Mucosa of rectum (tissue), 2 donors: ENCODE data around the gene C1QTNF8.

Experiments
- H3K27ac ChIP-seq, 2 donors: one replicate each; pipeline ENCODE4 v1.7.0; 2013; ENCODE audit warnings: inconsistent platforms in 2 of 2, low read depth in 2 of 2, low read length in 2 of 2
- H3K27me3 ChIP-seq, 2 donors: one replicate each; pipeline ENCODE4 v1.7.0; 2013; ENCODE audit warnings: low read length in 2 of 2; ENCODE audit not compliant: control insufficient read depth in 2 of 2, insufficient read depth in 2 of 2
- H3K36me3 ChIP-seq, 2 donors: one replicate each; pipeline ENCODE4 v1.7.0; 2013; ENCODE audit warnings: low read length in 2 of 2; ENCODE audit not compliant: control insufficient read depth in 2 of 2, insufficient read depth in 2 of 2
- H3K4me1 ChIP-seq, 2 donors: one replicate each; pipeline ENCODE4 v1.7.0; 2013; ENCODE audit warnings: low read length in 2 of 2, mild to moderate bottlenecking in 1 of 2; ENCODE audit not compliant: control insufficient read depth in 2 of 2, insufficient read depth in 2 of 2
- H3K4me3 ChIP-seq, 2 donors: one replicate each; pipeline ENCODE4 v1.7.0; 2013; ENCODE audit warnings: low read length in 2 of 2
- H3K9ac ChIP-seq, 2 donors: one replicate each; pipeline ENCODE4 v1.7.0; 2013; ENCODE audit warnings: low read length in 2 of 2, low read depth in 1 of 2, mild to moderate bottlenecking in 1 of 2
- H3K9me3 ChIP-seq, 2 donors: one replicate each; pipeline ENCODE4 v1.7.0; 2013; ENCODE audit warnings: low read length in 2 of 2; ENCODE audit not compliant: control insufficient read depth in 2 of 2
- donor health status: healthy.
- donor health status: Normal muscosa, but diverticular disease.

The C1QTNF8 gene

GRCh38 chr16:1044460-1045309 is 51.4 kb downstream of the C1QTNF8 start:
- H3K4me1 ChIP-seq: no peaks in the 10 kb centered on the region
- no peaks in the 10 kb centered on the region for H3K36me3 ChIP-seq
- no peaks in the 10 kb centered on the region for H3K9me3 ChIP-seq
- peaks cover 0 to 15% of the 10 kb centered on the region in 2 donors for H3K27me3 ChIP-seq
- H3K27ac ChIP-seq: no peak overlapping the region
- no peak overlapping the region for H3K9ac ChIP-seq
- H3K4me3 ChIP-seq: no peak overlapping the region

DNA sequence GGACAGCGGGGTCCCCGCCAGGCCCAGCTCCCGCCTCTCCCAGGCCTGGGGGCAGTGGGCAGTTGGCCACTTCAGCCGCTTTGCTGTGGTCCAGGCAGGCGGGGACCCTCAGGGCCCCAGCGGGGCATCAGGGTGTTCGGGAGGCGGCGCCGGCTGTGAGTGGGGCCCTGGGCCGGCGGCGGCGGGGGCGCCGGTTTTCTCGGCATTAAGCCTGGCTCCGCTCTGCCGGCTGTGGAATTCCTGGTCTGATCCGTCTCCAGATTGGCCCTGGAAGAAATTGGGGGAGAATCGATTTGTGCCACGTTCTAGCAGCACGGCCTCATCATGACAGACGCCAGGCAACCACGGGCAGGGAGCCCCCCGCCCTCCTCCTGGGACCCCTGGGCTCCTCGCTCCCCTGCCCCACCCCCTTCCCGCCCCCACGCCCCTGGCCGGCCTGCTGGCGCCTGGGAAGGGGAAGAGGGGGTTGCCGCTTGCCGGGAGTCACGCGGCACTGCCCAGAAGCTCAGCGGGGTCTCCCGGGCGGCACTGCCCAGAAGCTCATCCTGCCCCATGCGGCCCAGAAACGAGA is 52.1 kb downstream of the C1QTNF8 start:
- H3K9ac ChIP-seq: no peak overlapping the region
- H3K9me3 ChIP-seq: no peaks in the 10 kb centered on the region
- H3K27ac ChIP-seq: no peak overlapping the region
- H3K27me3 ChIP-seq: peaks cover 0 to 9% of the 10 kb centered on the region in 2 donors
- no peaks in the 10 kb centered on the region for H3K4me1 ChIP-seq
- H3K4me3 ChIP-seq: no peak overlapping the region
- H3K36me3 ChIP-seq: no peaks in the 10 kb centered on the region

DNA sequence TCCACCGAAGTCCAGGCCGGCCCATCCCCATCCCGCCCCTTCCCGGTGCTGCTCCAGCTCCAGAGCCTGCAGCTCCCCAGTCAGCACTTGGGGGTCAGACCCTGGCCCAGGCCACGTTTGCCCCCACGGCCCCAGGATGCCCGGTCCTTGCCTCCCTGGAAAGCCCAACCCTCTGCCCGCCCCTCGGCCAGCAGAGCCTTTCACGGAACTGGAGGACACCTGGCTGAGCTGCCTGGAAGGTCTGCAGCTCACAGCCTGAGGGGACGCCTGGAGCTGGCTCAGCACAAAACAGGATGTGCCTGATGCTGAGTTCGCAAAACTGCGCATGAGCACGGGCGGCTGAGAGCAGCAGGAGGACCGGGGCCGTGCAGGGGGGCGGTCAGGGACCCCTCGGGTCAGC is 53.2 kb downstream of the C1QTNF8 start:
- Histone ChIP-seq H3K4me1 (no peaks in the 10 kb centered on the region), H3K9me3 (no peaks in the 10 kb centered on the region), H3K27me3 (peaks cover 0 to 5% of the 10 kb centered on the region in 2 donors), H3K36me3 (no peaks in the 10 kb centered on the region), H3K27ac (no peak overlapping the region), H3K4me3 (no peak overlapping the region), H3K9ac (no peak overlapping the region)

- no peaks in the 10 kb centered on the region for H3K4me1 ChIP-seq
- H3K4me3 ChIP-seq: no peak overlapping the region
- no peaks in the 10 kb centered on the region for H3K9me3 ChIP-seq
- no peak overlapping the region for H3K27ac ChIP-seq
- peaks cover 0 to 3% of the 10 kb centered on the region in 2 donors for H3K27me3 ChIP-seq
- no peak overlapping the region for H3K9ac ChIP-seq
- H3K36me3 ChIP-seq: no peaks in the 10 kb centered on the region
Measured at GRCh38 chr16:1042049-1042744, 53.8 kb downstream of the C1QTNF8 start.

- Histone ChIP-seq H3K9ac (no peak overlapping the region), H3K4me1 (no peaks in the 10 kb centered on the region), H3K9me3 (no peaks in the 10 kb centered on the region), H3K27ac (no peak overlapping the region), H3K4me3 (no peak overlapping the region), H3K27me3 (peaks cover 0 to 2% of the 10 kb centered on the region in 2 donors), H3K36me3 (no peaks in the 10 kb centered on the region)
Measured at GRCh38 chr16:1040346-1040745, 55.7 kb downstream of the C1QTNF8 start.

GRCh38 chr16:1039762-1040161 is 56.3 kb downstream of the C1QTNF8 start:
- H3K36me3 ChIP-seq: no peaks in the 10 kb centered on the region
- H3K27ac ChIP-seq: no peak overlapping the region
- H3K4me3 ChIP-seq: no peak overlapping the region
- no peaks in the 10 kb centered on the region for H3K4me1 ChIP-seq
- no peak overlapping the region for H3K9ac ChIP-seq
- no peaks in the 10 kb centered on the region for H3K9me3 ChIP-seq
- peaks cover 0 to 2% of the 10 kb centered on the region in 2 donors for H3K27me3 ChIP-seq

DNA sequence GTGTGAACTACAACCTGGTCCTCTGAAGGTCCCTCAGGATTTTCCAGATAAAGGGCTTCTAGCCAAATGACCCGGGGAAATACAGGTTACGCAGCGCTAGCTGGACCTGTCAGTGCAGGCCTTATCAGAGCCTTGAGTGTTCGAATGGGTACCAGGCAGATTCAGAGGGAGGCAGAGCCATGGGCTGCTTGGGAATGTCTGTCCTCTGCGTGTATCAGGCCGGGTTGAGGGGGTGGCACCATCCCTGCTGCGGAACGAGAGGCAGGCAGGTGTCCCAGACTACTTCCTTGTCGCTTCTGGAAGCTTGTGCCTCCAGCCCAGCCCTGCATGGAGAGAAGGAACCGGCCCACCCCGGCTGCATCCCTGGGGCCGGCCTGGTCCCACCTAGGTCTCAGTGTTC is 57.1 kb downstream of the C1QTNF8 start:
- H3K9me3 ChIP-seq: no peaks in the 10 kb centered on the region
- no peak overlapping the region for H3K4me3 ChIP-seq
- no peak overlapping the region for H3K27ac ChIP-seq
- H3K36me3 ChIP-seq: no peaks in the 10 kb centered on the region
- H3K27me3 ChIP-seq: peaks cover 0 to 2% of the 10 kb centered on the region in 2 donors
- H3K9ac ChIP-seq: no peak overlapping the region
- H3K4me1 ChIP-seq: no peaks in the 10 kb centered on the region
